Ishikawa (cell line): ENCODE data around the gene ATP10D.

ENCODE experiments used
- CREB1 ChIP-seq: IDR thresholded peaks from 2 replicates; pipeline ENCODE4 v1.6.1; 2012; ENCODE audit warnings: low read depth
- EP300 ChIP-seq: IDR thresholded peaks from 2 replicates; pipeline ENCODE4 v1.6.1; 2012; ENCODE audit warnings: borderline replicate concordance
- NFIC ChIP-seq: IDR thresholded peaks from 2 replicates; pipeline ENCODE4 v1.6.1; 2012
- REST ChIP-seq: IDR thresholded peaks from 2 replicates; pipeline ENCODE4 v1.6.1; 2012; ENCODE audit warnings: low read depth, mild to moderate bottlenecking

- TF ChIP-seq NFIC (no peak), EP300 (no peak), CREB1 (no peak), REST (no peak)
These were observed 42.1 kb upstream of the ATP10D start for GRCh38 chr4:47442980-47443379.
